Fibroblast of the aortic adventitia (primary cell): ENCODE data around the gene ACVR1C. TPM values are rescaled to one million over a fixed set of nuclear protein-coding genes. Genes with fewer than 3 reads are reported as not detected.

Experiments used
- DNase-seq: peaks from one replicate; pipeline ENCODE4 v3.0.0-alpha.2; 2010; ENCODE audit warnings: low read depth
- H3K4me3 ChIP-seq: 2 replicates; pipeline ENCODE4 v1.5.1; 2011; ENCODE audit warnings: low read depth, mild to moderate bottlenecking, control low read depth, low read length, moderate library complexity
- total RNA-seq: library from RNA; depleted of rRNA; stranded (reverse); fragments of >200 nt; gene quantifications from 2 replicates; pipeline ENCODE4 v1.2.3, GENCODE V29; 2012; ENCODE audit warnings: low replicate concordance
- TF ChIP-seq, protein P1 (sequence below): IDR thresholded peaks from 2 replicates; pipeline ENCODE4 v1.5.1; 2011; ENCODE audit warnings: mild to moderate bottlenecking, low read length, control low read depth, inconsistent platforms; ENCODE audit not compliant: insufficient read depth

The ACVR1C gene
- total RNA-seq, 1 donor = 0.63 TPM

GRCh38 chr2:157479081-157480027 lies 149.3 kb downstream of the ACVR1C start:
- TF ChIP-seq, protein P1, sequence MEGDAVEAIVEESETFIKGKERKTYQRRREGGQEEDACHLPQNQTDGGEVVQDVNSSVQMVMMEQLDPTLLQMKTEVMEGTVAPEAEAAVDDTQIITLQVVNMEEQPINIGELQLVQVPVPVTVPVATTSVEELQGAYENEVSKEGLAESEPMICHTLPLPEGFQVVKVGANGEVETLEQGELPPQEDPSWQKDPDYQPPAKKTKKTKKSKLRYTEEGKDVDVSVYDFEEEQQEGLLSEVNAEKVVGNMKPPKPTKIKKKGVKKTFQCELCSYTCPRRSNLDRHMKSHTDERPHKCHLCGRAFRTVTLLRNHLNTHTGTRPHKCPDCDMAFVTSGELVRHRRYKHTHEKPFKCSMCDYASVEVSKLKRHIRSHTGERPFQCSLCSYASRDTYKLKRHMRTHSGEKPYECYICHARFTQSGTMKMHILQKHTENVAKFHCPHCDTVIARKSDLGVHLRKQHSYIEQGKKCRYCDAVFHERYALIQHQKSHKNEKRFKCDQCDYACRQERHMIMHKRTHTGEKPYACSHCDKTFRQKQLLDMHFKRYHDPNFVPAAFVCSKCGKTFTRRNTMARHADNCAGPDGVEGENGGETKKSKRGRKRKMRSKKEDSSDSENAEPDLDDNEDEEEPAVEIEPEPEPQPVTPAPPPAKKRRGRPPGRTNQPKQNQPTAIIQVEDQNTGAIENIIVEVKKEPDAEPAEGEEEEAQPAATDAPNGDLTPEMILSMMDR = no peak
- DNase-seq = no peak

GRCh38 chr2:157477919-157478318 lies 150.7 kb downstream of the ACVR1C start:
- no peak overlapping the region for H3K4me3 ChIP-seq
- TF ChIP-seq, protein P1 = no peak
- no peak for DNase-seq

More at GRCh38 chr2:157479081-157480027, 149.3 kb downstream of the ACVR1C start:
- H3K4me3 ChIP-seq = no peak overlapping the region

GRCh38 chr2:157476953-157477709 lies 151.5 kb downstream of the ACVR1C start:
- no peak overlapping the region for H3K4me3 ChIP-seq
- TF ChIP-seq, protein P1 = no peak
- DNase-seq = peak; percentile 32

Other genes starting within 250 kb of the ACVR1C start
- 0.82 and 1.4 TPM in 2 replicates for gene CYTIP, start 184.8 kb downstream of the ACVR1C start, total RNA-seq
- 16.2 and 32.9 TPM in 2 replicates for gene ACVR1, start 247.5 kb upstream of the ACVR1C start, total RNA-seq